Measurements from ENCODE around the gene GLIS2. TPM values are rescaled to one million over a fixed set of nuclear protein-coding genes. Genes with fewer than 3 reads are reported as not detected.
"Not testable (repeated sequence)": the region's sequence is repeated elsewhere in the genome, so short reads cannot be mapped to it uniquely, and the experiment has no call there.

The GLIS2 gene
- total and polyA plus RNA-seq, 2 of the 4 experiments (the other 2 are of a cell fraction): 0.36 to 8.4 TPM

- no peak overlapping the region for H2BK15ac ChIP-seq (ENCODE audit: low read depth, low read length)
- peaks cover 35% of the 10 kb centered on the region for H3K36me3 ChIP-seq (ENCODE audit: control insufficient read depth, insufficient read depth, low read length)
- H4K5ac ChIP-seq (ENCODE audit: low read depth, low read length): no peak overlapping the region
- H2BK5ac ChIP-seq (ENCODE audit: low read depth, low read length, poor library complexity, severe bottlenecking): no peak overlapping the region
- peaks cover 12 to 68% of the 10 kb centered on the region in 2 experiments; a peak in 3 of 4 replicates for H3K79me1 ChIP-seq (ENCODE audit: low read depth in 1 of 2, low read length in 2 of 2)
- H2AK9ac ChIP-seq (replicated peaks; ENCODE audit: low read depth, low read length, poor library complexity): no peak overlapping the region
- no peak overlapping the region for H3K4ac ChIP-seq (ENCODE audit: low read depth, low read length)
- POLR2A ChIA-PET (ENCODE audit: unreplicated experiment): no interaction called here
- 80% methylated on average over 1 of the region's 9 CpGs; no CpG with 5 or more reads in 1 of the 2 experiments for WGBS, 2 experiments (ENCODE audit: extremely low coverage in 2 of 2, insufficient read length in 1 of 2)
- no peak overlapping the region for H2AK5ac ChIP-seq (ENCODE audit: low read depth, low read length)
- intact Hi-C loops (cut with micrococcal nuclease): loop anchor here (5.0 kb wide), 1 partner anchor 216 kb away; the partner anchor contains the start of gene ADCY9
- CTCF ChIA-PET: interaction anchor here (1.1 kb wide), 1 partner anchor 70 kb away, joined by 3 read pairs; no protein-coding TSS in a partner anchor
- H4K8ac ChIP-seq (ENCODE audit: low read depth in 2 of 2, low read length in 2 of 2): no peak overlapping the region
- H2BK120ac ChIP-seq (ENCODE audit: low read depth, low read length): no peak overlapping the region
- no TSS peak for BruUV-seq (replicated peaks)
- H3K14ac ChIP-seq (replicated peaks; ENCODE audit: low read depth, low read length): no peak overlapping the region
- no peak for TF ChIP-seq RFX5 (IDR thresholded peaks at IDR 0.05; ENCODE audit: low read depth, low read length)
- TF ChIP-seq MAFK (IDR thresholded peaks at IDR 0.05; ENCODE audit: low read depth, low read length): no peak
- no peak overlapping the region for H3K56ac ChIP-seq (ENCODE audit: extremely low read depth, insufficient read depth, low read length)
- DNase-seq: no peak
- no peak overlapping the region for H3K18ac ChIP-seq (ENCODE audit: low read depth, low read length)
- H2AFZ ChIP-seq (replicated peaks; ENCODE audit: low read length, poor library complexity): peak overlapping the region; percentile 58
- no peak overlapping the region for H3K4me3 ChIP-seq (ENCODE audit: insufficient read depth, low read depth, low read length)
- in situ Hi-C loops (cut with MboI; ENCODE audit: low sequenced_read_pairs): loop anchor here (5.0 to 10.0 kb wide), 2 partner anchors 131 to 348 kb away; no protein-coding TSS in a partner anchor
- H3K9me3 ChIP-seq (ENCODE audit: control insufficient read depth, insufficient read depth, low read length): no peaks in the 10 kb centered on the region
- dilution Hi-C loops (cut with HindIII; ENCODE audit: low sequenced_read_pairs, unreplicated experiment): no loop called here
- H2BK20ac ChIP-seq (ENCODE audit: low read depth, low read length): no peak overlapping the region
- H4K20me1 ChIP-seq (ENCODE audit: insufficient read depth, low read length): peaks cover 61% of the 10 kb centered on the region
- no peak overlapping the region for H3K27ac ChIP-seq (ENCODE audit: insufficient read depth, low read length)
- H3K23ac ChIP-seq (ENCODE audit: low read depth, low read length): no peak overlapping the region
- H4K91ac ChIP-seq (ENCODE audit: insufficient read depth, low read depth, low read length): no peak overlapping the region
- H3K4me2 ChIP-seq (ENCODE audit: low read depth, low read length): no peak overlapping the region
- H3K9me1 ChIP-seq (ENCODE audit: insufficient read depth, low read length): peaks cover 8% of the 10 kb centered on the region
- H3K9ac ChIP-seq (ENCODE audit: low read depth, low read length): no peak overlapping the region
- peaks cover 13% of the 10 kb centered on the region for H3K4me1 ChIP-seq (ENCODE audit: control insufficient read depth, insufficient read depth, low read length)
- no peak for ATAC-seq (ENCODE audit: low read depth)
- no peaks in the 10 kb centered on the region for H3K27me3 ChIP-seq (ENCODE audit: control insufficient read depth, insufficient read depth, low read length)
These were observed 17.4 kb downstream of the GLIS2 start for GRCh38 chr16:4333308-4333638.

GRCh38 chr16:4333714-4334113 is 17.8 kb downstream of the GLIS2 start:
- H2AK5ac ChIP-seq (ENCODE audit: low read depth, low read length); H2BK20ac ChIP-seq (ENCODE audit: low read depth, low read length); DNase-seq; H2BK5ac ChIP-seq (ENCODE audit: low read depth, low read length, poor library complexity, severe bottlenecking); H3K14ac ChIP-seq (replicated peaks; ENCODE audit: low read depth, low read length); H3K9ac ChIP-seq (ENCODE audit: low read depth, low read length); H4K8ac ChIP-seq (ENCODE audit: low read depth in 2 of 2, low read length in 2 of 2); dilution Hi-C loops (cut with HindIII; ENCODE audit: low sequenced_read_pairs, unreplicated experiment); H3K4me2 ChIP-seq (ENCODE audit: low read depth, low read length); CTCF ChIA-PET; BruUV-seq (replicated peaks); H2BK15ac ChIP-seq (ENCODE audit: low read depth, low read length); H4K5ac ChIP-seq (ENCODE audit: low read depth, low read length); POLR2A ChIA-PET (ENCODE audit: unreplicated experiment); H3K4ac ChIP-seq (ENCODE audit: low read depth, low read length); H4K91ac ChIP-seq (ENCODE audit: insufficient read depth, low read depth, low read length); H2BK120ac ChIP-seq (ENCODE audit: low read depth, low read length); H3K9me3 ChIP-seq (ENCODE audit: control insufficient read depth, insufficient read depth, low read length); H3K9me1 ChIP-seq (ENCODE audit: insufficient read depth, low read length); ATAC-seq (ENCODE audit: low read depth); H3K27ac ChIP-seq (ENCODE audit: insufficient read depth, low read length); H3K56ac ChIP-seq (ENCODE audit: extremely low read depth, insufficient read depth, low read length); H3K4me1 ChIP-seq (ENCODE audit: control insufficient read depth, insufficient read depth, low read length); H3K27me3 ChIP-seq (ENCODE audit: control insufficient read depth, insufficient read depth, low read length); H3K18ac ChIP-seq (ENCODE audit: low read depth, low read length); H2AK9ac ChIP-seq (replicated peaks; ENCODE audit: low read depth, low read length, poor library complexity); H3K23ac ChIP-seq (ENCODE audit: low read depth, low read length); H3K4me3 ChIP-seq (ENCODE audit: insufficient read depth, low read depth, low read length): not testable (repeated sequence)
- Histone ChIP-seq H3K79me1 (ENCODE audit: low read depth in 1 of 2, low read length in 2 of 2) (peaks cover 12 to 66% of the 10 kb centered on the region in 2 experiments; a peak in 3 of 4 replicates), H3K36me3 (ENCODE audit: control insufficient read depth, insufficient read depth, low read length) (peaks cover 37% of the 10 kb centered on the region), H2AFZ (replicated peaks; ENCODE audit: low read length, poor library complexity) (peak overlapping the region; percentile 58), H4K20me1 (ENCODE audit: insufficient read depth, low read length) (peaks cover 56% of the 10 kb centered on the region)
- in situ Hi-C loops (cut with MboI; ENCODE audit: low sequenced_read_pairs) (loop anchor here (5.0 to 10.0 kb wide), 2 partner anchors 131 to 349 kb away; no protein-coding TSS in a partner anchor), intact Hi-C loops (cut with micrococcal nuclease) (loop anchor here (5.0 kb wide), 1 partner anchor 216 kb away; the partner anchor contains the start of gene ADCY9)
- 95% methylated on average over 3 of the region's 9 CpGs; no CpG with 5 or more reads in 1 of the 2 experiments for WGBS, 2 experiments (ENCODE audit: extremely low coverage in 2 of 2, insufficient read length in 1 of 2)

All from IMR-90 (cell line).